SK-N-SH treated with all-trans-retinoic acid at 6 μM for 48 hours (cell line): ENCODE results near the gene RRAGD.

Source experiments
- BACH2 ChIP-seq: fragments of 250-450 bp; sonication (Bioruptor Pico); IDR thresholded peaks from 2 replicates; pipeline ENCODE4 v1.9.0; 2021; ENCODE audit warnings: mild to moderate bottlenecking, borderline replicate concordance
- ISL1 ChIP-seq: fragments of 250-450 bp; sonication (Bioruptor Pico); IDR thresholded peaks from 2 replicates; pipeline ENCODE4 v2.1.2; 2022; ENCODE audit warnings: mild to moderate bottlenecking, moderate library complexity
- PATZ1 ChIP-seq: fragments of 250-450 bp; sonication (Bioruptor Pico); IDR thresholded peaks from 2 replicates; pipeline ENCODE4 v1.8.0; 2020; ENCODE audit warnings: mild to moderate bottlenecking, moderate library complexity, borderline replicate concordance
- RARB ChIP-seq: fragments of 250-450 bp; sonication (Bioruptor Pico); IDR thresholded peaks from 2 replicates; pipeline ENCODE4 v1.8.0; 2021; ENCODE audit warnings: mild to moderate bottlenecking, moderate library complexity
- TOX ChIP-seq: fragments of 250-450 bp; sonication (Bioruptor Pico); IDR thresholded peaks from 2 replicates; pipeline ENCODE4 v1.8.0; 2021; ENCODE audit warnings: mild to moderate bottlenecking, moderate library complexity, borderline replicate concordance
- ZFP30 ChIP-seq: fragments of 450-650 bp; formaldehyde crosslinking; IDR thresholded peaks from 2 replicates; pipeline ENCODE4 v1.5.0; 2022; ENCODE audit warnings: mild to moderate bottlenecking, moderate library complexity
- ZNF70 ChIP-seq: fragments of 450-650 bp; formaldehyde crosslinking; IDR thresholded peaks from 2 replicates; pipeline ENCODE4 v1.5.0; 2020; ENCODE audit warnings: mild to moderate bottlenecking, moderate library complexity
- TF ChIP-seq, protein P1 (sequence below): fragments of 250-450 bp; sonication (Bioruptor Pico); IDR thresholded peaks from 2 replicates; pipeline ENCODE4 v1.5.1; 2021; ENCODE audit warnings: mild to moderate bottlenecking, moderate library complexity
- TF ChIP-seq, protein P2 (sequence below): fragments of 250-450 bp; sonication (Bioruptor Pico); IDR thresholded peaks from 2 replicates; pipeline ENCODE4 v1.5.0; 2020; ENCODE audit warnings: mild to moderate bottlenecking, moderate library complexity

DNA sequence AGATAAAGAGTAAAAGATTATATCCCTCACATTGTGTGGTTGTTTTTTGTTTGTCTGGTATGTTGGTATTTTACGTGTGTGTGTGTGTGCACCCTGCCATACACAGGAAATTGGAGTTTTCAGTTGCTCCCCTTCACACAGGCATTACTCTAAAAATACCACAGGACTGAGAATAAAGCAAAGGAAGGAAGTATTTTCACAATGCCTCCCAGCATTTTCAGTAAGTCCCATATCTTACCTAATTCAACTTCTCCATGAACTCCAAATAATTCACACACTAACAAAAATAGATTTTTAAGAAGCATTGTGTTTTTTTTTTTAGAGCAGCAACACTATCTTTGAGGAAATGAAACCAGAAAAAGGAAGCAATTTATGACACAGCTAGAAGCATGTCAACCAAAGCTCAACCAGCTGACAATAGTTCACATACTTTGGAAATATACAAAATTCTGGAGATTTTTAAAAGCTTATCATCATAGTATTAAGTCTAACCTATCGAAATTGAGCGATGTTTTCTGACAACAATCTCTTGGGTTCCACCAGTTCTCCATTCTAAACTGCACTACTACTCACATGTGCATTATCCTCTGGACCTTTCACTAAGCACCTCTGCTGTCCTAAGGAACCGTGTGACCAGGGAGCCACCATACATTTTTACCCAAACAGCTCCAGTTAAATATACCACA lies 61.6 kb downstream of the RRAGD start:
- TF ChIP-seq ZFP30 (CRISPR knock-in tag) = no peak
- TF ChIP-seq PATZ1 = no peak
- no peak for TF ChIP-seq RARB (CRISPR knock-in tag)
- TF ChIP-seq, protein P1, sequence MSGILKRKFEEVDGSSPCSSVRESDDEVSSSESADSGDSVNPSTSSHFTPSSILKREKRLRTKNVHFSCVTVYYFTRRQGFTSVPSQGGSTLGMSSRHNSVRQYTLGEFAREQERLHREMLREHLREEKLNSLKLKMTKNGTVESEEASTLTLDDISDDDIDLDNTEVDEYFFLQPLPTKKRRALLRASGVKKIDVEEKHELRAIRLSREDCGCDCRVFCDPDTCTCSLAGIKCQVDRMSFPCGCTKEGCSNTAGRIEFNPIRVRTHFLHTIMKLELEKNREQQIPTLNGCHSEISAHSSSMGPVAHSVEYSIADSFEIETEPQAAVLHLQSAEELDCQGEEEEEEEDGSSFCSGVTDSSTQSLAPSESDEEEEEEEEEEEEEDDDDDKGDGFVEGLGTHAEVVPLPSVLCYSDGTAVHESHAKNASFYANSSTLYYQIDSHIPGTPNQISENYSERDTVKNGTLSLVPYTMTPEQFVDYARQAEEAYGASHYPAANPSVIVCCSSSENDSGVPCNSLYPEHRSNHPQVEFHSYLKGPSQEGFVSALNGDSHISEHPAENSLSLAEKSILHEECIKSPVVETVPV (CRISPR knock-in tag) = no peak
- no peak for TF ChIP-seq ZNF70 (CRISPR knock-in tag)
- no peak for TF ChIP-seq ISL1
- TF ChIP-seq TOX = no peak
- TF ChIP-seq, protein P2, sequence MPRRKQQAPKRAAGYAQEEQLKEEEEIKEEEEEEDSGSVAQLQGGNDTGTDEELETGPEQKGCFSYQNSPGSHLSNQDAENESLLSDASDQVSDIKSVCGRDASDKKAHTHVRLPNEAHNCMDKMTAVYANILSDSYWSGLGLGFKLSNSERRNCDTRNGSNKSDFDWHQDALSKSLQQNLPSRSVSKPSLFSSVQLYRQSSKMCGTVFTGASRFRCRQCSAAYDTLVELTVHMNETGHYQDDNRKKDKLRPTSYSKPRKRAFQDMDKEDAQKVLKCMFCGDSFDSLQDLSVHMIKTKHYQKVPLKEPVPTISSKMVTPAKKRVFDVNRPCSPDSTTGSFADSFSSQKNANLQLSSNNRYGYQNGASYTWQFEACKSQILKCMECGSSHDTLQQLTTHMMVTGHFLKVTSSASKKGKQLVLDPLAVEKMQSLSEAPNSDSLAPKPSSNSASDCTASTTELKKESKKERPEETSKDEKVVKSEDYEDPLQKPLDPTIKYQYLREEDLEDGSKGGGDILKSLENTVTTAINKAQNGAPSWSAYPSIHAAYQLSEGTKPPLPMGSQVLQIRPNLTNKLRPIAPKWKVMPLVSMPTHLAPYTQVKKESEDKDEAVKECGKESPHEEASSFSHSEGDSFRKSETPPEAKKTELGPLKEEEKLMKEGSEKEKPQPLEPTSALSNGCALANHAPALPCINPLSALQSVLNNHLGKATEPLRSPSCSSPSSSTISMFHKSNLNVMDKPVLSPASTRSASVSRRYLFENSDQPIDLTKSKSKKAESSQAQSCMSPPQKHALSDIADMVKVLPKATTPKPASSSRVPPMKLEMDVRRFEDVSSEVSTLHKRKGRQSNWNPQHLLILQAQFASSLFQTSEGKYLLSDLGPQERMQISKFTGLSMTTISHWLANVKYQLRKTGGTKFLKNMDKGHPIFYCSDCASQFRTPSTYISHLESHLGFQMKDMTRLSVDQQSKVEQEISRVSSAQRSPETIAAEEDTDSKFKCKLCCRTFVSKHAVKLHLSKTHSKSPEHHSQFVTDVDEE (CRISPR knock-in tag) = no peak
- no peak for TF ChIP-seq BACH2
